ENCODE results near the gene PFAS. TPM values are rescaled to one million over a fixed set of nuclear protein-coding genes. Genes with fewer than 3 reads are reported as not detected.

The PFAS gene
- total and polyA plus RNA-seq, 2 experiments from 2014 or later = 13.4 to 16.0 TPM

- peaks cover 24% of the 10 kb centered on the region for H3K79me2 ChIP-seq (ENCODE audit: insufficient read depth)
- no peak overlapping the region for H2AFZ ChIP-seq
- H3K36me3 ChIP-seq (ENCODE audit: low read depth) = peaks cover 4% of the 10 kb centered on the region; the same call in 1 of the 2 replicates
- H3K27me3 ChIP-seq (replicated peaks; ENCODE audit: insufficient read depth) = no peaks in the 10 kb centered on the region
- DNase-seq = peak; percentile 10
- no peak overlapping the region for H3K9ac ChIP-seq
- no peaks in the 10 kb centered on the region for H3F3A ChIP-seq (ENCODE audit: insufficient read depth)
- no peak overlapping the region for H3K27ac ChIP-seq
- TF ChIP-seq EZH2 (IDR thresholded peaks at IDR 0.05; ENCODE audit: insufficient read depth, poor library complexity, severe bottlenecking) (no peak), EZH2phosphoT487 (IDR thresholded peaks at IDR 0.05; ENCODE audit: insufficient read depth, low read depth) (no peak)
- H3K4me3 ChIP-seq = no peak overlapping the region
- no peaks in the 10 kb centered on the region for H4K20me1 ChIP-seq (ENCODE audit: insufficient read depth)
- WGBS, 2 experiments (ENCODE audit: low coverage in 1 of 2, low lambda C conversion rate in 2 of 2, missing lambda C conversion rate in 2 of 2) = 98 to 99% methylated on average over 9 of the region's 9 CpGs
- H3K4me1 ChIP-seq (ENCODE audit: insufficient read depth) = no peaks in the 10 kb centered on the region
- no peaks in the 10 kb centered on the region for H3K9me3 ChIP-seq (ENCODE audit: low read depth)
- in situ Hi-C loops (cut with MboI) = no loop called here
- no peaks in the 10 kb centered on the region for H3K9me2 ChIP-seq (ENCODE audit: insufficient read depth)
- H3K4me2 ChIP-seq (ENCODE audit: unreplicated experiment) = no peak overlapping the region
These were observed 6.4 kb downstream of the PFAS start for GRCh38 chr17:8255499-8255898.

GRCh38 chr17:8256291-8256690 lies 7.2 kb downstream of the PFAS start:
- H3K9me3 ChIP-seq (ENCODE audit: low read depth) = no peaks in the 10 kb centered on the region
- no peak for DNase-seq
- H3K79me2 ChIP-seq (ENCODE audit: insufficient read depth) = peaks cover 16% of the 10 kb centered on the region
- peaks cover 4% of the 10 kb centered on the region; the same call in 1 of the 2 replicates for H3K36me3 ChIP-seq (ENCODE audit: low read depth)
- H3K9ac ChIP-seq = no peak overlapping the region
- no peaks in the 10 kb centered on the region for H3K27me3 ChIP-seq (replicated peaks; ENCODE audit: insufficient read depth)
- TF ChIP-seq EZH2phosphoT487 (IDR thresholded peaks at IDR 0.05; ENCODE audit: insufficient read depth, low read depth) (no peak), EZH2 (IDR thresholded peaks at IDR 0.05; ENCODE audit: insufficient read depth, poor library complexity, severe bottlenecking) (no peak)
- H3K27ac ChIP-seq = no peak overlapping the region
- WGBS, 2 experiments (ENCODE audit: low coverage in 1 of 2, low lambda C conversion rate in 2 of 2, missing lambda C conversion rate in 2 of 2) = 93 to 94% methylated on average over 10 of the region's 10 CpGs
- no peaks in the 10 kb centered on the region for H3K9me2 ChIP-seq (ENCODE audit: insufficient read depth)
- no peaks in the 10 kb centered on the region for H3K4me1 ChIP-seq (ENCODE audit: insufficient read depth)
- no peaks in the 10 kb centered on the region for H3F3A ChIP-seq (ENCODE audit: insufficient read depth)
- no peaks in the 10 kb centered on the region for H4K20me1 ChIP-seq (ENCODE audit: insufficient read depth)
- H3K4me3 ChIP-seq = no peak overlapping the region
- no peak overlapping the region for H3K4me2 ChIP-seq (ENCODE audit: unreplicated experiment)
- no peak overlapping the region for H2AFZ ChIP-seq
- in situ Hi-C loops (cut with MboI) = no loop called here

- H3K79me2 ChIP-seq (ENCODE audit: insufficient read depth) = peaks cover 15% of the 10 kb centered on the region; the same call in 1 of the 2 replicates
- no peak overlapping the region for H3K27ac ChIP-seq
- no peak for DNase-seq
- H3K9me3 ChIP-seq (ENCODE audit: low read depth) = no peaks in the 10 kb centered on the region
- no peaks in the 10 kb centered on the region for H3K4me1 ChIP-seq (ENCODE audit: insufficient read depth)
- TF ChIP-seq EZH2 (IDR thresholded peaks at IDR 0.05; ENCODE audit: insufficient read depth, poor library complexity, severe bottlenecking) = no peak
- TF ChIP-seq EZH2phosphoT487 (IDR thresholded peaks at IDR 0.05; ENCODE audit: insufficient read depth, low read depth) = no peak
- no peak overlapping the region for H3K4me2 ChIP-seq (ENCODE audit: unreplicated experiment)
- H2AFZ ChIP-seq = no peak overlapping the region
- H3K9me2 ChIP-seq (ENCODE audit: insufficient read depth) = no peaks in the 10 kb centered on the region
- in situ Hi-C loops (cut with MboI) = no loop called here
- H3K9ac ChIP-seq = no peak overlapping the region
- H3K4me3 ChIP-seq = no peak overlapping the region
- WGBS, 2 experiments (ENCODE audit: low coverage in 1 of 2, low lambda C conversion rate in 2 of 2, missing lambda C conversion rate in 2 of 2) = 97 to 98% methylated on average over 6 of the region's 6 CpGs
- no peaks in the 10 kb centered on the region for H4K20me1 ChIP-seq (ENCODE audit: insufficient read depth)
- H3F3A ChIP-seq (ENCODE audit: insufficient read depth) = no peaks in the 10 kb centered on the region
- peaks cover 4% of the 10 kb centered on the region; the same call in 1 of the 2 replicates for H3K36me3 ChIP-seq (ENCODE audit: low read depth)
- no peaks in the 10 kb centered on the region for H3K27me3 ChIP-seq (replicated peaks; ENCODE audit: insufficient read depth)
These were observed 7.6 kb downstream of the PFAS start for GRCh38 chr17:8256691-8257090.

- no peaks in the 10 kb centered on the region for H3K9me2 ChIP-seq (ENCODE audit: insufficient read depth)
- no peaks in the 10 kb centered on the region for H3K27me3 ChIP-seq (replicated peaks; ENCODE audit: insufficient read depth)
- peaks cover 4% of the 10 kb centered on the region; the same call in 1 of the 2 replicates for H3K79me2 ChIP-seq (ENCODE audit: insufficient read depth)
- no peak overlapping the region for H3K4me2 ChIP-seq (ENCODE audit: unreplicated experiment)
- DNase-seq = no peak
- TF ChIP-seq EZH2 (IDR thresholded peaks at IDR 0.05; ENCODE audit: insufficient read depth, poor library complexity, severe bottlenecking) = no peak
- no peak for TF ChIP-seq EZH2phosphoT487 (IDR thresholded peaks at IDR 0.05; ENCODE audit: insufficient read depth, low read depth)
- H2AFZ ChIP-seq = no peak overlapping the region
- WGBS, 2 experiments (ENCODE audit: low coverage in 1 of 2, low lambda C conversion rate in 2 of 2, missing lambda C conversion rate in 2 of 2) = 97 to 98% methylated on average over 8 of the region's 8 CpGs
- H3K27ac ChIP-seq = no peak overlapping the region
- no peaks in the 10 kb centered on the region for H3K9me3 ChIP-seq (ENCODE audit: low read depth)
- no peak overlapping the region for H3K9ac ChIP-seq
- H3K4me3 ChIP-seq = no peak overlapping the region
- H3F3A ChIP-seq (ENCODE audit: insufficient read depth) = no peaks in the 10 kb centered on the region
- in situ Hi-C loops (cut with MboI) = no loop called here
- H3K36me3 ChIP-seq (ENCODE audit: low read depth) = peaks cover 4% of the 10 kb centered on the region; the same call in 1 of the 2 replicates
- no peaks in the 10 kb centered on the region for H4K20me1 ChIP-seq (ENCODE audit: insufficient read depth)
- H3K4me1 ChIP-seq (ENCODE audit: insufficient read depth) = no peaks in the 10 kb centered on the region
These were observed 8.7 kb downstream of the PFAS start for GRCh38 chr17:8257801-8258200.

- no peak overlapping the region for H3K4me2 ChIP-seq (ENCODE audit: unreplicated experiment)
- no peaks in the 10 kb centered on the region for H3K4me1 ChIP-seq (ENCODE audit: insufficient read depth)
- no peak overlapping the region for H3K9ac ChIP-seq
- H3K9me2 ChIP-seq (ENCODE audit: insufficient read depth) = no peaks in the 10 kb centered on the region
- no peaks in the 10 kb centered on the region for H4K20me1 ChIP-seq (ENCODE audit: insufficient read depth)
- no peaks in the 10 kb centered on the region for H3K36me3 ChIP-seq (ENCODE audit: low read depth)
- no peaks in the 10 kb centered on the region for H3K27me3 ChIP-seq (replicated peaks; ENCODE audit: insufficient read depth)
- H3K27ac ChIP-seq = no peak overlapping the region
- no peak overlapping the region for H2AFZ ChIP-seq
- TF ChIP-seq EZH2 (IDR thresholded peaks at IDR 0.05; ENCODE audit: insufficient read depth, poor library complexity, severe bottlenecking) (no peak), EZH2phosphoT487 (IDR thresholded peaks at IDR 0.05; ENCODE audit: insufficient read depth, low read depth) (no peak)
- no peaks in the 10 kb centered on the region for H3K79me2 ChIP-seq (ENCODE audit: insufficient read depth)
- no peaks in the 10 kb centered on the region for H3K9me3 ChIP-seq (ENCODE audit: low read depth)
- in situ Hi-C loops (cut with MboI) = no loop called here
- 96 to 99% methylated on average over 10 of the region's 10 CpGs for WGBS, 2 experiments (ENCODE audit: low coverage in 1 of 2, low lambda C conversion rate in 2 of 2, missing lambda C conversion rate in 2 of 2)
- no peaks in the 10 kb centered on the region for H3F3A ChIP-seq (ENCODE audit: insufficient read depth)
- no peak for DNase-seq
- no peak overlapping the region for H3K4me3 ChIP-seq
These were observed 15.2 kb downstream of the PFAS start for GRCh38 chr17:8264320-8264719.

Measured in GM23248 (cell line).